WTC11 (cell line): Measurements from ENCODE around the gene TRAF2. TPM values are rescaled to one million over a fixed set of nuclear protein-coding genes. Genes with fewer than 3 reads are reported as not detected.

ENCODE experiments used
- ATAC-seq: fragments of 200-7000 bp; cut with Tn5 transposase; 2 replicates; pipeline ENCODE4 v1.10.0; 2021; ENCODE audit warnings: mild to moderate bottlenecking, moderate library complexity
- CTCF ChIA-PET: fragments of 300-600 bp; sonication (Branson Sonifier 250); formaldehyde crosslinking; loops from one replicate; lab custom pipeline; 2021; ENCODE audit warnings: antibody characterized with exemption; lab: Charles Lee
- POLR2A ChIA-PET: fragments of 350-600 bp; sonication (Branson Sonifier 250); formaldehyde crosslinking; loops from one replicate; lab custom pipeline; 2021; ENCODE audit warnings: antibody characterized with exemption; lab: Charles Lee
- DNase-seq: peaks from one replicate; pipeline ENCODE4 v3.0.0; 2021; ENCODE audit warnings: low spot score
- H3K27ac Mint-ChIP-seq: 2 replicates; pipeline ENCODE4 v1.8.0; 2021; ENCODE audit warnings: mixed read lengths
- H3K27me3 Mint-ChIP-seq: 2 replicates; pipeline ENCODE4 v1.8.0; 2021; ENCODE audit warnings: low read depth, mild to moderate bottlenecking, moderate library complexity, mixed read lengths
- H3K36me3 Mint-ChIP-seq: 2 replicates; pipeline ENCODE4 v1.8.0; 2021; ENCODE audit warnings: mixed read lengths
- H3K4me1 Mint-ChIP-seq: 2 replicates; pipeline ENCODE4 v1.8.0; 2022; ENCODE audit warnings: mixed read lengths
- H3K4me3 Mint-ChIP-seq: 2 replicates; pipeline ENCODE4 v1.8.0; 2021; ENCODE audit warnings: mild to moderate bottlenecking, moderate library complexity, mixed read lengths
- H3K9me3 Mint-ChIP-seq: 2 replicates; pipeline ENCODE4 v1.8.0; 2021; ENCODE audit warnings: mixed read lengths
- ATF3 ChIP-seq: sonication (generic); formaldehyde crosslinking; conservative IDR thresholded peaks from 2 replicates; pipeline ENCODE4 v1.8.1; 2022; ENCODE audit warnings: mild to moderate bottlenecking, missing genetic modification reagents
- ELF4 ChIP-seq: sonication (generic); formaldehyde crosslinking; IDR thresholded peaks from 2 replicates; pipeline ENCODE4 v1.8.1; 2022; ENCODE audit warnings: low read depth, mild to moderate bottlenecking, moderate library complexity, missing genetic modification reagents
- FOXJ3 ChIP-seq: sonication (generic); formaldehyde crosslinking; IDR thresholded peaks from 2 replicates; pipeline ENCODE4 v1.9.0; 2021; ENCODE audit warnings: missing genetic modification reagents, mild to moderate bottlenecking, borderline replicate concordance
- HMGA2 ChIP-seq: fragments of 250-450 bp; sonication (Bioruptor Pico); IDR thresholded peaks from 2 replicates; pipeline ENCODE4 v1.4.0; 2021; ENCODE audit warnings: mild to moderate bottlenecking, moderate library complexity
- JUN ChIP-seq: sonication (generic); formaldehyde crosslinking; IDR thresholded peaks from 2 replicates; pipeline ENCODE4 v1.8.0; 2023; ENCODE audit warnings: mild to moderate bottlenecking, missing genetic modification reagents
- KAT7 ChIP-seq: sonication (generic); formaldehyde crosslinking; IDR thresholded peaks from 2 replicates; pipeline ENCODE4 v1.8.1; 2023; ENCODE audit warnings: missing genetic modification reagents, mild to moderate bottlenecking, borderline replicate concordance
- MAX ChIP-seq: sonication (generic); formaldehyde crosslinking; IDR thresholded peaks from 2 replicates; pipeline ENCODE4 v1.8.0; 2022; ENCODE audit warnings: mild to moderate bottlenecking, missing genetic modification reagents
- PRDM15 ChIP-seq: sonication (generic); formaldehyde crosslinking; IDR thresholded peaks from 2 replicates; pipeline ENCODE4 v1.8.0; 2022; ENCODE audit warnings: missing genetic modification reagents
- PRRX2 ChIP-seq: fragments of 250-450 bp; sonication (Bioruptor Pico); IDR thresholded peaks from 2 replicates; pipeline ENCODE4 v1.8.0; 2021; ENCODE audit warnings: mild to moderate bottlenecking
- SP1 ChIP-seq: sonication (generic); formaldehyde crosslinking; conservative IDR thresholded peaks from 2 replicates; pipeline ENCODE4 v1.8.1; 2022; ENCODE audit warnings: missing genetic modification reagents
- USF2 ChIP-seq: sonication (generic); formaldehyde crosslinking; IDR thresholded peaks from 2 replicates; pipeline ENCODE4 v1.8.1; 2023; ENCODE audit warnings: mild to moderate bottlenecking, missing genetic modification reagents, moderate library complexity
- ZNF281 ChIP-seq: sonication (generic); formaldehyde crosslinking; IDR thresholded peaks from 2 replicates; pipeline ENCODE4 v1.8.0; 2023; ENCODE audit warnings: mild to moderate bottlenecking, missing genetic modification reagents
- ZNF416 ChIP-seq: fragments of 250-450 bp; sonication (Bioruptor Pico); IDR thresholded peaks from 2 replicates; pipeline ENCODE4 v1.9.0; 2021; ENCODE audit warnings: mild to moderate bottlenecking, inconsistent platforms
- ZNF512 ChIP-seq: sonication (generic); formaldehyde crosslinking; IDR thresholded peaks from 2 replicates; pipeline ENCODE4 v1.8.1; 2022; ENCODE audit warnings: missing genetic modification reagents, borderline replicate concordance
- ZNF671 ChIP-seq: fragments of 250-450 bp; sonication (Bioruptor Pico); IDR thresholded peaks from 2 replicates; pipeline ENCODE4 v1.8.0; 2021; ENCODE audit warnings: mild to moderate bottlenecking
- total RNA-seq: library from RNA; stranded (reverse); gene quantifications from 3 replicates; pipeline ENCODE4 v1.2.3, GENCODE V29; 2021

The TRAF2 gene
- total RNA-seq, 1 experiment from 2014 or later, result 55.0 TPM

GRCh38 chr9:136860933-136861873 is 25.1 kb upstream of the TRAF2 start (continued):
- TF ChIP-seq PRDM15, result no peak
- TF ChIP-seq ZNF416 (CRISPR knock-in tag), result no peak
- TF ChIP-seq PRRX2 (CRISPR knock-in tag), result no peak
- TF ChIP-seq ZNF512, result no peak
- TF ChIP-seq SP1 (CRISPR knock-in tag), result no peak
- TF ChIP-seq HMGA2 (CRISPR knock-in tag), result no peak
- TF ChIP-seq ZNF671 (CRISPR knock-in tag), result no peak
- no peak for TF ChIP-seq FOXJ3 (CRISPR knock-in tag)

GRCh38 chr9:136861874-136862457 is 24.4 kb upstream of the TRAF2 start:
- H3K36me3 Mint-ChIP-seq, result peaks cover 19% of the 10 kb centered on the region

More at GRCh38 chr9:136861874-136862457, 24.4 kb upstream of the TRAF2 start:
- H3K27me3 Mint-ChIP-seq, result no peaks in the 10 kb centered on the region
- peaks cover 4% of the 10 kb centered on the region for H3K4me1 Mint-ChIP-seq
- CTCF ChIA-PET, result interaction anchor here (1.4 kb wide), 1 partner anchor 20 kb away, joined by 3 read pairs; the partner anchor contains the start of gene AJM1
- H3K9me3 Mint-ChIP-seq, result no peaks in the 10 kb centered on the region
- no peak for TF ChIP-seq USF2
- TF ChIP-seq ATF3 (CRISPR knock-in tag), result no peak
- no peak for TF ChIP-seq MAX (CRISPR knock-in tag)
- no peak for TF ChIP-seq ZNF281
- TF ChIP-seq KAT7 (CRISPR knock-in tag), result no peak
- no peak for TF ChIP-seq ELF4 (CRISPR knock-in tag)
- no peak for TF ChIP-seq JUN (CRISPR knock-in tag)
- no peak for ATAC-seq
- H3K4me3 Mint-ChIP-seq, result no peak overlapping the region
- POLR2A ChIA-PET, result interaction anchor here (0.8 kb wide), 1 partner anchor 10 kb away, joined by 3 read pairs; no protein-coding TSS in a partner anchor
- H3K27ac Mint-ChIP-seq, result no peak overlapping the region; the same call in 1 of the 2 replicates
- DNase-seq, result no peak
